ENCODE results near the gene SAP25.

The SAP25 gene

DNA sequence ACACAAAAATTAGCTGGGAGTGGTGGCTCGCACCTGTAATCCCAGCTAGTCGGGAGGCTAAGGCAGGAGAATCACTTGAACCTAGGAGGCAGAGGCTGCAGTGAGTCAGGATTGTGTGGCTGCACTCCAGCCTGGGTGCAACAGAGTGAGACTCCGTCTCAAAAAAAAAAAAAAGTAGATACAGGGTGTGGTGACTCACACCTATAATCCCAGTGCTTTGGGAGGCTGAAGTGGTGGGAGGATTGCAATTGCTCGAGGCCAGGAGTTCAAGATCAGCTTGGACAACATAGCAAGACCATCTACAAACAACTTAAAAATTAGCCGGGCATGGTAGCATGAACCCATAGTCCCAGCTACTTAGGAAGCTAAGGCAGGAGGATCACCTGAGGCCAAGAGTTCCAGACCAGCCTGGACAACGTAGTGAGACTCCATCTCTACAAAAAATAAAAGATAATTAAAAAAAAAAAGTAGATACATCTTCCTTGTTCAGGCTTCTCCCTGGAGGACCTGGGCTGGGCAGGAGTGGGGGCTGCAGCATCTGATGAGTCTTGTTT lies 40.7 kb upstream of the SAP25 start:
- Histone ChIP-seq H3K4me3 (ENCODE audit: low read length) (no peak overlapping the region), H3K4me1 (ENCODE audit: low read length) (peaks cover 9% of the 10 kb centered on the region; the same call in 1 of the 2 replicates), H3K27ac (ENCODE audit: low read length) (no peak overlapping the region), H3K36me3 (replicated peaks; ENCODE audit: low read depth, low read length) (no peaks in the 10 kb centered on the region), H4K20me1 (ENCODE audit: insufficient read depth, low read length) (no peaks in the 10 kb centered on the region), H2AFZ (ENCODE audit: low read depth, low read length) (no peak overlapping the region), H3K4me2 (ENCODE audit: low read length) (no peak overlapping the region), H3K9ac (ENCODE audit: low read length) (no peak overlapping the region), H3K9me3 (ENCODE audit: insufficient read depth, low read length) (no peaks in the 10 kb centered on the region), H3K79me2 (ENCODE audit: low read length) (no peaks in the 10 kb centered on the region), H3K27me3 (ENCODE audit: low read depth, low read length) (no peaks in the 10 kb centered on the region)
- TF ChIP-seq, protein P1, sequence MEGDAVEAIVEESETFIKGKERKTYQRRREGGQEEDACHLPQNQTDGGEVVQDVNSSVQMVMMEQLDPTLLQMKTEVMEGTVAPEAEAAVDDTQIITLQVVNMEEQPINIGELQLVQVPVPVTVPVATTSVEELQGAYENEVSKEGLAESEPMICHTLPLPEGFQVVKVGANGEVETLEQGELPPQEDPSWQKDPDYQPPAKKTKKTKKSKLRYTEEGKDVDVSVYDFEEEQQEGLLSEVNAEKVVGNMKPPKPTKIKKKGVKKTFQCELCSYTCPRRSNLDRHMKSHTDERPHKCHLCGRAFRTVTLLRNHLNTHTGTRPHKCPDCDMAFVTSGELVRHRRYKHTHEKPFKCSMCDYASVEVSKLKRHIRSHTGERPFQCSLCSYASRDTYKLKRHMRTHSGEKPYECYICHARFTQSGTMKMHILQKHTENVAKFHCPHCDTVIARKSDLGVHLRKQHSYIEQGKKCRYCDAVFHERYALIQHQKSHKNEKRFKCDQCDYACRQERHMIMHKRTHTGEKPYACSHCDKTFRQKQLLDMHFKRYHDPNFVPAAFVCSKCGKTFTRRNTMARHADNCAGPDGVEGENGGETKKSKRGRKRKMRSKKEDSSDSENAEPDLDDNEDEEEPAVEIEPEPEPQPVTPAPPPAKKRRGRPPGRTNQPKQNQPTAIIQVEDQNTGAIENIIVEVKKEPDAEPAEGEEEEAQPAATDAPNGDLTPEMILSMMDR (IDR thresholded peaks at IDR 0.05; ENCODE audit: low read depth, low read length): no peak
- no peak for TF ChIP-seq EZH2phosphoT487 (IDR thresholded peaks at IDR 0.05; ENCODE audit: low read depth)

DNA sequence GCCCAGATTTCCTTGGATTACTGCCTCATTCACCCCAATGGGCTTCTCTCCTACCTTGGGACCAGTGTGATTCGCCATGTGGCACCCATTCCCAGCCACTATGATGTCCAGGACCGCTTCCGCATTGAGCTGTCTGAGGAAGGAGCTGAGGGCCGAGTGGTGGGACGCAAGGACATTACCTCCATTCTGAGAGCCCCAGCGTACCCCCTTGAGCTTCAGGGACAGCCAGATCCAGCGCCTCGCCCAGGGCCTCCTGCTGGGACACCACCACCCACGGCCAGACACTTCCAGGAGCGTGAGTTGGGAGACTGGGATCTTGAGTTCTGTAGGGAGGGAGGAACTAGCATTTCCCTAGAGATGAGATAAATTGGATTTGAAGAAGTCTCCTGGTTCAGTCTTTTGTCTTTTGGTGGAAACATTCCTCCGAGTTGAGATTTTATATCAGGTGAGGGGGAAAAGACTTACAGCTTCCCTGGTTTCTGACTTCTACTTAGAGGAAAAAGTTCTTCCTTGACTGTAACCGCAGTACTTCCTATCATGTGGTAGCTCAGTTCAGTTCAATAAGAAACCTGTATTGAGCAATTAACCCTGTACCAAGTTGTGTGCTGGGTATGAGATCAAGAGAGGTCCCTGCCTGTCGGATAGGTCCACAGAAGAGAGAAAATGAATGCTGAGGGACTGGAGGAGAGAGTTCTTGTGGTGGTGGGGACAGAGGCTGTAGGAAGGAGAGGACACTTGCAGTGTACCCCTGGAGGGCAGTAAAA lies 39.9 kb upstream of the SAP25 start:
- Histone ChIP-seq H4K20me1 (ENCODE audit: insufficient read depth, low read length) (no peaks in the 10 kb centered on the region), H3K27me3 (ENCODE audit: low read depth, low read length) (no peaks in the 10 kb centered on the region), H3K4me2 (ENCODE audit: low read length) (peak overlapping the region; percentile 92), H3K9ac (ENCODE audit: low read length) (no peak overlapping the region), H3K27ac (ENCODE audit: low read length) (no peak overlapping the region), H3K79me2 (ENCODE audit: low read length) (no peaks in the 10 kb centered on the region), H3K9me3 (ENCODE audit: insufficient read depth, low read length) (no peaks in the 10 kb centered on the region), H3K36me3 (replicated peaks; ENCODE audit: low read depth, low read length) (no peaks in the 10 kb centered on the region), H3K4me3 (ENCODE audit: low read length) (peak overlapping the region; percentile 84), H3K4me1 (ENCODE audit: low read length) (peaks cover 9% of the 10 kb centered on the region; the same call in 1 of the 2 replicates), H2AFZ (ENCODE audit: low read depth, low read length) (no peak overlapping the region)
- TF ChIP-seq EZH2phosphoT487 (IDR thresholded peaks at IDR 0.05; ENCODE audit: low read depth): no peak
- TF ChIP-seq, protein P1 (IDR thresholded peaks at IDR 0.05; ENCODE audit: low read depth, low read length): no peak

DNA sequence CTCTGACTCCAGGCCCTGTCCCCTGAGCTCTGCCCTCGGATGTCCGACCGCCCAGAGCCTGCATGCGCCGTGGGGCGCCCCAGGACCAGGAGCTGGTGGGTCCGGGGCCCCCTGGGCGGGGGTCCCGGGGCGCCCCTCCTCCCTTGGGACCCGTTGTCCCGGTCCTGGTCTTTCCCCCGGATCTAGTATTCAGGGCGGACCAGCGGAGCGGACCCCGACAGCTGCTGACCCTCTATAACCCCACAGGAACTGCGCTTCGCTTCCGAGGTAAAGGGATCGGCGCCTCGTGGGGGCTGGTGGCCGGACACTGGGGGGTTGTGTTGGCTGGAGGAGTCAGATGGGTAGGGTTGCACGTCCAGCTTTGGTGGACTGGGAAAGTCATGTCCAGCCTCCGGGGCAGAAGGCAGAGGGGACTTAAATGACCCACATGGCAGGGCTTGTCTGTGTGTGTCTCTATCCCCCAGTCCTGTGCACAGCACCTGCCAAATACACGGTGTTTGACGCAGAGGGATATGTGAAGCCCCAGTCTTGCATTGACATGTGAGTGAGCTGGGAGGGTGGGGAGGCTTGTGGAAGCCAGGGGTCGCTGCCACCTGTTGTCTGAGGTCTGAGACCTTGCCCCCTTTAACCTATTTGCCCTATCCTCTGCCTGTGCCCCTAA lies 39.2 kb upstream of the SAP25 start:
- Histone ChIP-seq H3K27me3 (ENCODE audit: low read depth, low read length) (no peaks in the 10 kb centered on the region), H2AFZ (ENCODE audit: low read depth, low read length) (no peak overlapping the region), H3K9ac (ENCODE audit: low read length) (peak overlapping the region; percentile 65), H3K4me2 (ENCODE audit: low read length) (peak overlapping the region; percentile 92), H3K79me2 (ENCODE audit: low read length) (no peaks in the 10 kb centered on the region), H3K36me3 (replicated peaks; ENCODE audit: low read depth, low read length) (no peaks in the 10 kb centered on the region), H3K4me3 (ENCODE audit: low read length) (peak overlapping the region; percentile 84), H3K4me1 (ENCODE audit: low read length) (peaks cover 9% of the 10 kb centered on the region; the same call in 1 of the 2 replicates), H4K20me1 (ENCODE audit: insufficient read depth, low read length) (no peaks in the 10 kb centered on the region), H3K27ac (ENCODE audit: low read length) (no peak overlapping the region), H3K9me3 (ENCODE audit: insufficient read depth, low read length) (no peaks in the 10 kb centered on the region)
- no peak for TF ChIP-seq EZH2phosphoT487 (IDR thresholded peaks at IDR 0.05; ENCODE audit: low read depth)
- TF ChIP-seq, protein P1 (IDR thresholded peaks at IDR 0.05; ENCODE audit: low read depth, low read length): peak; percentile 26
